Measurements from ENCODE around the gene TEAD2. TPM values are rescaled to one million over a fixed set of nuclear protein-coding genes. Genes with fewer than 3 reads are reported as not detected.
A peak's percentile ranks its signal among the peaks of the same experiment; 100 is the strongest.

The TEAD2 gene
- total RNA-seq, 2 experiments from 2014 or later: not detected

DNA sequence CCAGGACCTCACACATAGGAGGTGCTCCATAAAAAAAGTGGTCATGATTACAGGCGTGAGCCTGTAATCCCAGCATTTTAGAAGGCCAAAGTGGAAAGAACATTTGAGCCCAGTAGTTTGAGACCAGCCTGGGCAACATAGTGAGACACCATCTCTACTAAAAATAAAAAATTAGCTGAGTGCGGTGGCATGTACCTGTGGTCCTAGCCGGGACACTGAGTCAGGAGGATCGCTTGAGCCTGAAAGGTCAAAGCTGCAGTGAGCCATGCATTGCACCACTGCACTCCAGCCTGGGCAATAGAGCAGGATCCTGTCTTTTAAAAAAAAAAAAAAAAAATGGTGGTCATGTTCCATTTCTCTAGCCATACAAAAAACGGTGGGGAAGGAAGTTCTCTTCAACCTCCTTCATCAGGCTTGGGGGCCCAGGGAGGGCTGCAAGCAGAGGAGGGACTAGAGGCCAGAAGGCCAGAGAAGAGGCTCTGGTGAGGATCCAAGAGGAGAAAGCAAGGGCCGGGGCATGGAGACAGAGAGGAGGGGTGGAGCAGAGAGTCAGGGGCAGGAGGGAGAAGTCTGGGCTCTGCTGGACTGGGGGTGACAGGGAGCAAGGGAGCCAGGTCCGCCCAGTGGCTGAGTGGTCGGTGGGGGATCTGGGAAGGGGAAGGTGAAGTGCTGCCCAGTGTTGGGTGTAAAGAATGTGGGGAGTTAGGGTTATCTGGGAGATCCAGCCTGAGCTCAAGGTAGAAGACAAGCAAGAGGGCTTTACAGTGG, 34.7 kb upstream of the TEAD2 start:
- Mint-ChIP-seq H3K4me3 (no peak overlapping the region), H3K27me3 (peaks cover 15% of the 10 kb centered on the region), H3K27ac (no peak overlapping the region), H3K4me1 (peaks cover 16% of the 10 kb centered on the region), H3K9me3 (no peaks in the 10 kb centered on the region), H3K36me3 (ENCODE audit: low read depth) (no peaks in the 10 kb centered on the region)
- POLR2A ChIA-PET: interaction anchor here (0.8 kb wide), 1 partner anchor 9 kb away, joined by 3 read pairs; no protein-coding TSS in a partner anchor
- DNase-seq: no peak
- CTCF ChIA-PET: no interaction called here

DNA sequence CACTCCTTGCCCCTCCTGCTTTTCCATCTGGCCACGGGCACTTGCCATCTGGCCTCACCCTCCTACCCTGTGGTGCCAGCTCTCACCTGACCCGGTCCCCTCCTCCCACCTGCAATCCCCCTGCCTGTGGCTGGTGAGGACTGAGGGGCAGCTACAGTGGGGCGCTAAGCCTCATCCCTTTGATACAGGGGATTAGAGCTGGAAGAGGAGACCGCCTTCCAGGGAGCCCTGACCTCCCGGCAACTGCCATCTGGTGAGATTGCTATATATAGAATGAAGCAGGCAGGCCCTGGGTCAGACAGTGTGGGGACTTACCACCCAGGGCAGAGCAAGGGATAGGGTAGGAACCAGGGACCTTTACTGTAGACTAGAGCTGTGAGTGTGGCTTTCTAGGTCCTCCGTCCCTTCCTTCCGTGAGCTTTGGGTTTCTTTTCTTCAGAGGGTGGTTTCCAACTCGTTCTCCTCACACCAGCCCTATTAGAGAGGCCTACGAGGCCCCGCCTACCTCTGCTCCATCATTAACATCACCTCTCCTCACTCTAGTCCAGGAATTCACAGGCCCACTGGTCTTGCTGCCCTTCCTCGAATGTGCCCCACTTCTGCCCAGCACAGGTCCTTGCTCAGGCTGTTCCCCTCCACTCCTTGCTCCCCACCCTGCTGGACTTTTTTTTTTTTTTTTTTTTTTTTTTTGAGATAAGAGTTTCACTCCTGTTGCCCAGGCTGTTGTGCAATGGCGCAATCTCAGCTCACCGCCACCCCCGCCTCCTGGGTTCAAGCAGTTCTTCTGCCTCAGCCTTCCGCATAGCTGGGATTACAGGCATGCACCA, 33.6 kb upstream of the TEAD2 start:
- no peak overlapping the region for H3K27ac Mint-ChIP-seq
- CTCF ChIA-PET: interaction anchor here (0.7 to 1.0 kb wide), 2 partner anchors 47 to 73 kb away, joined by 3 read pairs; no protein-coding TSS in a partner anchor
- no peaks in the 10 kb centered on the region for H3K9me3 Mint-ChIP-seq
- POLR2A ChIA-PET: interaction anchor here (0.6 kb wide), 1 partner anchor 56 kb away, joined by 3 read pairs; the partner anchor contains the start of gene PIH1D1
- peaks cover 24% of the 10 kb centered on the region for H3K4me1 Mint-ChIP-seq
- H3K27me3 Mint-ChIP-seq: peaks cover 15% of the 10 kb centered on the region
- no peak overlapping the region for H3K4me3 Mint-ChIP-seq
- no peak for DNase-seq
- H3K36me3 Mint-ChIP-seq (ENCODE audit: low read depth): no peaks in the 10 kb centered on the region

DNA sequence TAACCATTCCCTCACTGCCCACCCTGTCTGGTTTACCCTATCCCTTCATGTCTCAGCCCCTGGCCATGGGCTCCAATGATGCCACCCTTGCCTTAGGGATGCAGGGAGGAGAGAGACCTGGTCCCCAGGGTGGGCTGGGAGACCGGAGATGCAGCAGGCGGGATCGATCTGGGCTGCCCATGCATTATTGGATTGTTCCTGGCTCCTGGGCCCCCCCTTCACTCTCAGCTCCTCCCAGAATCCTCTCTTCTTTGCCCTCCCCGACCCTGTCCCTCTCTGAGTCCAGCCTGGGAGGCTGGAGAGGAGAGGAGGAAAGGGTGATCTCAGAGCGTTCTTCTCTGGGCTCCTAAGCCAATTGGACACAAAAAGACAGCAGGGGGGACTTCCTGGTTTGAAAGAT, 31.7 kb upstream of the TEAD2 start:
- POLR2A ChIA-PET: interaction anchor here (1.3 to 1.6 kb wide), 2 partner anchors 9 to 52 kb away, joined by 3 to 5 read pairs; no protein-coding TSS in a partner anchor
- Mint-ChIP-seq H3K27me3 (peaks cover 14% of the 10 kb centered on the region), H3K4me3 (no peak overlapping the region), H3K9me3 (no peaks in the 10 kb centered on the region), H3K4me1 (peaks cover 32% of the 10 kb centered on the region), H3K27ac (no peak overlapping the region), H3K36me3 (ENCODE audit: low read depth) (no peaks in the 10 kb centered on the region)
- CTCF ChIA-PET: interaction anchor here (1.1 to 1.7 kb wide), 3 partner anchors 12 to 49 kb away, joined by 3 to 5 read pairs (median 3); no protein-coding TSS in a partner anchor
- no peak for DNase-seq

DNA sequence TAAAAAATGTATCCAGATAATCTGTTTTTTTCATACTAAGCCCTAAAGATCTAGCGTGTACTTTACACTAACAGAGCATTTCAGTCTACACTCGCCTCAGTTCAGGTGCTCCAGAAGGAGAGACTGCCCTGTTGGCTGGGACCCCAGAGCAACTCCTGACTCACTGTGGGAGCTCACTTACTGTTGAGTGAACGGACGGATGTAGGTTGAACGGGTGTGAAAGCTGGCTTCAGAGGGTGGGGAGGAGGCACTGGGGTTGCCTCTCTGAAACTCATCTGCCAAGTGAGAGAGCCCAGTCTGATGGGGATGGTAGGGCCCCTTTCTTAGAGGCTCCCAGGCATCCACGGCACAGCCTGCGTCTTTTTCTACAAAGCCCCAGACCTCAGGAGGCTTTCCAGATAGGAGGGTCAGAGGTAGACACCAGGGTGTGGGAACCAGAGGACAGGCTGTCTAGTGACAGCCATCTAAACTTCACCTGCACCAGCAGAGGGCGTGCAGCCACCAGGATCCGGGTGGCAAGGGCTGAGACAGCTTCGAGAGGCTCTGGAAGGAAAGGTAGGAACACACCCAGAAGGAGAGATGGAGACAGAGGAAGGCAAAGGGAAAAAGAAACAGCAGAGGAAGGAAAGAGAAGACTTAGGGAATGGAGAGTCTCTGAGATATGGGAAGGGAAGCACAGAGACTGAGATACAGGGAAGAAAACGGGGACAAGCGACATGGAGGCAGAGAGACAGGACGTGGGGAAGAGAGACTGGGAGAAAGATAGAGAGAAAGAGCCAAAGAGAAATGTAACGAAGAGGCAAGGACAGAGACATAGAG, 29.6 kb upstream of the TEAD2 start:
- Mint-ChIP-seq H3K4me3 (no peak overlapping the region), H3K9me3 (no peaks in the 10 kb centered on the region), H3K27me3 (peaks cover 10% of the 10 kb centered on the region), H3K4me1 (peaks cover 33% of the 10 kb centered on the region), H3K27ac (peak overlapping the region; percentile 29), H3K36me3 (ENCODE audit: low read depth) (no peaks in the 10 kb centered on the region)
- CTCF ChIA-PET: interaction anchor here (0.6 to 3.0 kb wide), 32 partner anchors 9 to 179 kb away, joined by 3 to 55 read pairs (median 5); partner anchors contain the start of genes ALDH16A1, GFY, PIH1D1 and SLC17A7
- peak; percentile 85 for DNase-seq
- POLR2A ChIA-PET: interaction anchor here (0.6 to 2.5 kb wide), 17 partner anchors 17 to 273 kb away, joined by 3 to 14 read pairs (median 3); partner anchors contain the start of genes ALDH16A1, CD37, FLT3LG and RPL13A

DNA sequence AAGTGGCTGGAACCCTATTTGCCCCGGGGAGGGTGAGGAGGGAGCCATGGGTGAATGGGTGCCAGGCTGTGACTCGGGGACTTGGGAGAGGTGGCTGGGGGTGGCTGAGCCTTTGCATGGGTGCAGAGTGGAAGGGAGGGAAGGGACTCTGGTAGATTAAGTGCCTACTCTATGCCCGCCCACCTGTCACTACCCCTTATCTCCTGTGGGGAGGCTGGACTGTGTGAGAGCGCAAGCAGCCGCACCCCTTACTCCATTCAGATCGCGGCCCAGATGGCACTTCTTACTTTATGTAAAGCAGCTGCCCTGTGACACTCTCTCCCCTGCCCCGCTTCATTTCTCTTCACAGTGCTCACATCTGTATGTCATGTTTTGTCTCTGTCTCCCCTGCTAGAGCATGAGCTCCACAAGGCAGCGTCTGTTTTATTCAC, 28.7 kb upstream of the TEAD2 start:
- Mint-ChIP-seq H3K27ac (no peak overlapping the region), H3K9me3 (no peaks in the 10 kb centered on the region), H3K27me3 (peaks cover 10% of the 10 kb centered on the region), H3K36me3 (ENCODE audit: low read depth) (no peaks in the 10 kb centered on the region), H3K4me1 (peaks cover 33% of the 10 kb centered on the region), H3K4me3 (no peak overlapping the region)
- POLR2A ChIA-PET: interaction anchor here (0.6 to 2.5 kb wide), 15 partner anchors 18 to 99 kb away, joined by 3 to 14 read pairs (median 3); partner anchors contain the start of genes ALDH16A1, CD37, FLT3LG and RPL13A
- no peak for DNase-seq
- CTCF ChIA-PET: interaction anchor here (0.6 to 3.0 kb wide), 29 partner anchors 9 to 180 kb away, joined by 3 to 55 read pairs (median 5); partner anchors contain the start of genes ALDH16A1, GFY, PIH1D1 and SLC17A7

DNA sequence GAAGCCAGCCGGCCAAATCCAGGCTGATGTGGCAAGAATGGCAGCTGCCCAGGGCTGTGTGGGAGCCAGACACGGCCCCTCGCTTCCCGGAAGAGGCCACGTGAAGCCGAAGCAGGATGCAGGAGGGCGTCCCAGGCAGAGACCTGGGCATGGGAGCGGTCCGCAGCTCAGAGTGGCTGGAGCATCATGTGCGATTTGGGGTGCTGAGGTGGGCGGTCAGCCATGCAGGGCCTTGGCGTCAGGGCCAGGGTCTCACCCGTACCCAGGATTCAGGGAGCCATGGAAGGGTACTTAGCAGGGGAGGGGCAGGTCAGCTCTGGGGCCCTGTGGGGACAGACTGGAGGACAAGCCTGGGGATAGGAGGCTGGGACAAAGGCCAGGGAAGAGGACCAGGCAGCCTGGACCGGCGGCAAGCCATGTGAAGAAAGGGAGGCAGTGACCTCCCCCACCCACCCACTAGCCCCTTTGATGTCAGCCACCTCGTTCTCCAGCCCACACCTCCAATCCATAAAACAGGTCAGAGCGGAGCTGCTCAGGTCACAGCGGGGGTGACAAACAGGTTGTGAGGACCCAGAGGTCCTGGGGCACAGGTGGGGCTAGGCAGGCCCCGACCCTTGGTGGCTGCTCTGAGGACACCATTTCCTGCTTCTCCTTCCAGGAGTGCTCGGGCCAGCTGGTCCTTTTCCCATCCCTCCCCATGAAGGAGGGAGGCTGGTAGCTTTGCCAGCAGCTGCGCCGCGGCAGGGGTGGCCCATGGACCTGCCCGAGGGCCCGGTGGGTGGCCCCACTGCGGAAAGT, 28.1 kb upstream of the TEAD2 start:
- Mint-ChIP-seq H3K4me1 (peaks cover 33% of the 10 kb centered on the region), H3K36me3 (ENCODE audit: low read depth) (no peaks in the 10 kb centered on the region), H3K4me3 (no peak overlapping the region), H3K9me3 (no peaks in the 10 kb centered on the region), H3K27me3 (peaks cover 10% of the 10 kb centered on the region), H3K27ac (no peak overlapping the region)
- POLR2A ChIA-PET: interaction anchor here (0.7 to 2.5 kb wide), 5 partner anchors 19 to 98 kb away, joined by 3 to 11 read pairs (median 3); no protein-coding TSS in a partner anchor
- CTCF ChIA-PET: interaction anchor here (1.2 to 3.0 kb wide), 7 partner anchors 9 to 86 kb away, joined by 4 to 55 read pairs (median 14); no protein-coding TSS in a partner anchor
- no peak for DNase-seq

DNA sequence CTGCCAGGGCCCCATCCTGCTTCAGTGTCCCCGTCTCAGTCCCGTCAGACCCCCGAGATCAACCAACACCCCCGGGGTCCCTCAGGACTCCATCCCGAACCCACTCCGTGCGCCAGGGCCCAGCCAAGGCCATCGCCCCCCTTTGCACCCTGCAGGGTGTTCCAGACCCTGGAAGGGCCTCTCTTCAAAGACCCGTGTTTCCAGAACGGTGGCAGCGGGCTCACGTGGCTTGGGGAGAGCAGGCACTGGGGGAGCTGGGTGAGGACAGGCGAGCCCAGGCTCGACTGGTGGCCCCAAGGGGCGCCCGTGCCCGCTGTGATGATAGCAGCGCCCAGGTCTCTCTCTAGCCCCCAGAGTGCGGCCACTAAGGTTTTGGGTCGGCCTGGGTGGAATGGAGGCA, 27.2 kb upstream of the TEAD2 start:
- Mint-ChIP-seq H3K4me3 (no peak overlapping the region), H3K27me3 (peaks cover 10% of the 10 kb centered on the region), H3K36me3 (ENCODE audit: low read depth) (no peaks in the 10 kb centered on the region), H3K4me1 (peaks cover 33% of the 10 kb centered on the region), H3K27ac (no peak overlapping the region), H3K9me3 (no peaks in the 10 kb centered on the region)
- CTCF ChIA-PET: no interaction called here
- no peak for DNase-seq
- POLR2A ChIA-PET: interaction anchor here (0.7 to 1.8 kb wide), 3 partner anchors 70 to 99 kb away, joined by 3 to 11 read pairs (median 3); no protein-coding TSS in a partner anchor

DNA sequence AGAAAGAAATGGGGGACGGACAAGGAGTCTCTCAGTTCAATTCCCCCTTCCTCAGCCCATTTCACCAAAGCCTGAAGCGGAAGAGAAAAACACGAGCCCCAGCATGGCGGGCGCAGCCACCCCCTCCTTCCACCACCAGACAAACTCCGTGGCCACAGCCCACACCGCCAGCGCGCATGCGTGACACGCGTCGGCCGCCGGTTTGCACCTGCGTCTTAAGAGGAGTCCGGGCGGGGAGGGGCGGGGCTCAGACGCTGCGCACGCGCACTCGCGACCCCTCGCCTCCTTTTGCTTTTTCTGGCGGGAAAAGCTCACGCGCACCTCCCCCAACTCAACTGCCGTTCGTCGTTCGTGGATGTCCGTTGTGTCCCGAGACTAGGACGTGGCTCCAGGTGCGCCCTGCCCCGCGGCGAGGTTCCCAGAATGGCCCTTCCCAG, 25.7 kb upstream of the TEAD2 start, which contains the start of gene KASH5:
KASH5 (plus strand) TSS at position 314 of the 437 bp plus-strand sequence. CDS start 2,635 bp downstream, outside the sequence.
- peak within 1 kb of the TSS; percentile 65 for H3K27ac Mint-ChIP-seq
- peaks cover 14% of the 10 kb centered on the region for H3K27me3 Mint-ChIP-seq
- ChIA-PET POLR2A (interaction anchor here (1.2 to 1.4 kb wide), 2 partner anchors 13 to 64 kb away, joined by 4 read pairs; partner anchors contain the start of gene PIH1D1), CTCF (interaction anchor here (0.6 to 1.4 kb wide), 2 partner anchors 54 to 192 kb away, joined by 3 to 4 read pairs; no protein-coding TSS in a partner anchor)
- peaks cover 3% of the 10 kb centered on the region for H3K9me3 Mint-ChIP-seq
- peak; percentile 92 for DNase-seq
- H3K4me3 Mint-ChIP-seq: peak within 1 kb of the TSS; percentile 62
- H3K36me3 Mint-ChIP-seq (ENCODE audit: low read depth): no peaks in the 10 kb centered on the region
- H3K4me1 Mint-ChIP-seq: peaks cover 33% of the 10 kb centered on the region

DNA sequence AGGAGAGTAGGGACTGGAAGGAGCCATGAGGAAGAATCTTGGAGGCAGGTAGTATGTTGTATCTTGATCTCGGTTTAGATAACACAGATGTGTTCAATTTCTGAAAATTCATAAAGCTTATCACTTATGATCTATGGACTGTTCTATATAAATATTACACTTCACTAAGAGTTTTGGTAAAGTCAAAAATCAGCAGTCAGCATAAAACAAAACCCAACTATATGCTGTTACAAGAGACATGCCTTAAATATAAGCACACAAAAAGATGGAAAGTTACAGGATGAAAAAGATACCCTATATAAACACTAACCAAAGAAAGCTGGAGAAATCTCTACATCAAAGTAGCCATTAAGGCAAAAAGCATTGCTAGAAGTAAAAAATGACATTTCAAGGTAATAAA, 21.4 kb upstream of the TEAD2 start:
- H3K4me3 Mint-ChIP-seq: no peak overlapping the region
- H3K9me3 Mint-ChIP-seq: peaks cover 10% of the 10 kb centered on the region
- H3K27ac Mint-ChIP-seq: no peak overlapping the region
- H3K4me1 Mint-ChIP-seq: peaks cover 10% of the 10 kb centered on the region
- no peak for DNase-seq
- H3K27me3 Mint-ChIP-seq: peaks cover 10% of the 10 kb centered on the region
- ChIA-PET POLR2A (no interaction called here), CTCF (no interaction called here)
- no peaks in the 10 kb centered on the region for H3K36me3 Mint-ChIP-seq (ENCODE audit: low read depth)

DNA sequence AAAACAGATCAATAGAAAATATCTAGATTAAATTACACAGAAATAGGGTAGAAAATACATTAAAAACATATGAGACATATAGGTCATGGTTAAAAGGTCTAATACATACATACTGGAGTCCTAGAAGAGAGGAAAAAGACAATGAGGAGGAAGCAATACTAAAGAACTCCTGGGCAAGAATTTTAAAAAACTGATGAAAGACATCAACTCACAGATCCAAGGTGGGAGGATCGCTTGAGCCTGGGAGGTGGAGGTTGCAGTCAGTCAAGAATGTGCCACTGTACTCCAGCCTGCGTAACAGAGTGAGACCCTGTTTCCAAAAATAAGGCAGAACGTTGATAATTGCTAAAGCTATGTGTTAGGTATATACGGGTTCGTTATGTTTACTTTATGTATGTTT, 20.4 kb upstream of the TEAD2 start:
- Mint-ChIP-seq H3K4me1 (peaks cover 3% of the 10 kb centered on the region), H3K27ac (no peak overlapping the region), H3K36me3 (ENCODE audit: low read depth) (no peaks in the 10 kb centered on the region), H3K27me3 (peaks cover 12% of the 10 kb centered on the region), H3K4me3 (no peak overlapping the region), H3K9me3 (peaks cover 10% of the 10 kb centered on the region)
- ChIA-PET CTCF (interaction anchor here (0.6 kb wide), 1 partner anchor 55 kb away, joined by 3 read pairs; no protein-coding TSS in a partner anchor), POLR2A (no interaction called here)
- no peak for DNase-seq

DNA sequence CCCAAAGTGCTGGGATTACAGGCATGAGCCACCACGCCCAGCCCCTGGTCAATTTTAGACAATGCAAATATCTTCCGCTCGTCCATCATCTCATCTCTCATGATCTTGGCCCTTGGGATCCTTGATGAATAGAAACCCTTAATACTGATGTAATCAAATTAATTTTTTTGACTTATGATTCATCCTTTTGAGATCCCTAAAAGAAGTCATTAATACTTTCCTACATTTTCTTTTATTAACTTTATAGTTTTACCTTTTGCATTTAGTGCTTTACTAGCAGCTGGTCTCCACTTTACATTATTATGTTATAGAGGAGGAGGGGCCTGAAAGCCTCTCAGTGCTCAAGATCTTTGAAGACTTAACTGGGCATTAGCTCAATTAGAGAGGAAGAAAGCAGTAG, 18.2 kb upstream of the TEAD2 start:
- Mint-ChIP-seq H3K9me3 (peaks cover 10% of the 10 kb centered on the region), H3K27me3 (peaks cover 10% of the 10 kb centered on the region), H3K4me3 (no peak overlapping the region), H3K27ac (no peak overlapping the region), H3K4me1 (no peaks in the 10 kb centered on the region), H3K36me3 (ENCODE audit: low read depth) (no peaks in the 10 kb centered on the region)
- ChIA-PET CTCF (interaction anchor here (1.1 to 1.5 kb wide), 3 partner anchors 11 to 283 kb away, joined by 3 to 4 read pairs (median 4); no protein-coding TSS in a partner anchor), POLR2A (no interaction called here)
- DNase-seq: no peak

All from activated CD4-positive, alpha-beta memory T cell treated with anti-CD3 and anti-CD28 coated beads, Interleukin-2, amount 10 ng/mL, durations not matched to agents 7 days and 5 days (primary cell).